AG09309 (cell line): ENCODE results near the gene HOXB5.

Experiments used
- DNase-seq: peaks from one replicate; pipeline ENCODE4 v3.0.0-alpha.2; 2010; ENCODE audit warnings: low read depth
- H3K4me3 ChIP-seq: 2 replicates; pipeline ENCODE4 v1.5.1; 2011; ENCODE audit warnings: mild to moderate bottlenecking, low read depth, low read length, moderate library complexity; ENCODE audit not compliant: control insufficient read depth
- CTCF ChIP-seq: IDR thresholded peaks from 2 replicates; pipeline ENCODE4 v1.5.1; 2011; ENCODE audit warnings: mild to moderate bottlenecking, low read depth, low read length, inconsistent platforms; ENCODE audit not compliant: insufficient read depth, control insufficient read depth; ENCODE audit errors: missing control alignments

The HOXB5 gene

GRCh38 chr17:48545539-48545938, 48.0 kb downstream of the HOXB5 start:
- H3K4me3 ChIP-seq = no peak overlapping the region
- no peak for DNase-seq
- TF ChIP-seq CTCF = no peak

- peak within 1 kb of the TSS; percentile 64 for H3K4me3 ChIP-seq
- DNase-seq = no peak
- TF ChIP-seq CTCF = no peak
These were observed 48.6 kb downstream of the HOXB5 start, which contains the start of gene HOXB2 for GRCh38 chr17:48545022-48545375. Gene HOXB2 (minus strand): TSS chr17:48545109. CDS start chr17:48544911, 198 bp downstream.

GRCh38 chr17:48544349-48545021, 49.1 kb downstream of the HOXB5 start:
- peak overlapping the region; percentile 64 for H3K4me3 ChIP-seq

GRCh38 chr17:48543854-48544348, 49.7 kb downstream of the HOXB5 start:
- no peak for DNase-seq
- peak overlapping the region; percentile 64 for H3K4me3 ChIP-seq
- no peak for TF ChIP-seq CTCF

More at GRCh38 chr17:48544349-48545021, 49.1 kb downstream of the HOXB5 start:
- DNase-seq = no peak
- TF ChIP-seq CTCF = no peak

- TF ChIP-seq CTCF = no peak
- no peak for DNase-seq
- H3K4me3 ChIP-seq = peak overlapping the region; percentile 64
These were observed 50.3 kb downstream of the HOXB5 start for GRCh38 chr17:48543107-48543853.

GRCh38 chr17:48542698-48543106, 50.9 kb downstream of the HOXB5 start:
- DNase-seq = no peak
- TF ChIP-seq CTCF = no peak
- peak overlapping the region; percentile 64 for H3K4me3 ChIP-seq
